Keratinocyte (primary cell): ENCODE results near the gene BSG. TPM values are rescaled to one million over a fixed set of nuclear protein-coding genes. Genes with fewer than 3 reads are reported as not detected.

ENCODE experiments used
- DNase-seq: peaks from one replicate; pipeline ENCODE4 v3.0.0-alpha.2; 2011; ENCODE audit warnings: low read depth, missing footprints, low spot score
- FAIRE-seq: peaks from 2 replicates; lab custom pipeline; 2011; peaks lifted over from hg19 to GRCh38; lab: Jason Lieb, UNC
- H2AFZ ChIP-seq: 2 replicates; pipeline ENCODE4 v1.6.0; 2012; ENCODE audit warnings: low read length, control low read depth, inconsistent platforms; ENCODE audit not compliant: control insufficient read depth
- H3K27ac ChIP-seq: 2 replicates; pipeline ENCODE4 v1.5.1; 2011; ENCODE audit warnings: low read length; ENCODE audit not compliant: control insufficient read depth, insufficient read depth
- H3K27me3 ChIP-seq: 3 replicates; pipeline ENCODE4 v1.6.0; 2011; ENCODE audit warnings: low read length; ENCODE audit not compliant: control insufficient read depth, insufficient read depth; ENCODE audit errors: extremely low read depth
- H3K36me3 ChIP-seq, 2 experiments: 2 replicates in 1 of 2; 3 replicates in 1 of 2; pipeline ENCODE4 v1.5.1; 2011; ENCODE audit warnings: low read length in 2 of 2, mild to moderate bottlenecking in 1 of 2; ENCODE audit not compliant: control insufficient read depth in 2 of 2, insufficient read depth in 2 of 2; ENCODE audit errors: extremely low read depth in 1 of 2
- H3K4me1 ChIP-seq: 3 replicates; pipeline ENCODE4 v1.5.1; 2011; ENCODE audit warnings: low read length; ENCODE audit not compliant: control insufficient read depth, insufficient read depth; ENCODE audit errors: extremely low read depth
- H3K4me2 ChIP-seq: 3 replicates; pipeline ENCODE4 v1.6.0; 2011; ENCODE audit warnings: low read depth, low read length; ENCODE audit not compliant: control insufficient read depth, insufficient read depth; ENCODE audit errors: extremely low read depth
- H3K4me3 ChIP-seq, 3 experiments: fragments of 200-600 bp in 1 of 3; sonication (generic) in 1 of 3; 2 replicates in 2 of 3; 3 replicates in 1 of 3; pipeline ENCODE4 v1.5.1; 2011 to 2016; ENCODE audit warnings: low read length in 3 of 3, mild to moderate bottlenecking in 3 of 3, control low read depth in 2 of 3, inconsistent platforms in 1 of 3, low read depth in 1 of 3, mixed read lengths in 1 of 3, mixed run types in 1 of 3, moderate library complexity in 1 of 3; ENCODE audit not compliant: control insufficient read depth in 2 of 3, insufficient read depth in 2 of 3; ENCODE audit errors: extremely low read depth in 1 of 3
- H3K79me2 ChIP-seq: 2 replicates; pipeline ENCODE4 v1.6.0; 2012; ENCODE audit warnings: low read length; ENCODE audit not compliant: control insufficient read depth, insufficient read depth
- H3K9ac ChIP-seq: 3 replicates; pipeline ENCODE4 v1.6.0; 2011; ENCODE audit warnings: low read length; ENCODE audit not compliant: control insufficient read depth, insufficient read depth; ENCODE audit errors: extremely low read depth
- H3K9me1 ChIP-seq: 3 replicates; pipeline ENCODE4 v1.6.0; 2011; ENCODE audit warnings: low read length; ENCODE audit not compliant: control insufficient read depth, insufficient read depth; ENCODE audit errors: extremely low read depth
- H3K9me3 ChIP-seq: 2 replicates; pipeline ENCODE4 v1.5.1; 2012; ENCODE audit warnings: low read depth, low read length; ENCODE audit not compliant: control insufficient read depth
- H4K20me1 ChIP-seq: 3 replicates; pipeline ENCODE4 v1.6.0; 2011; ENCODE audit warnings: low read length; ENCODE audit not compliant: control insufficient read depth, insufficient read depth; ENCODE audit errors: extremely low read depth
- CTCF ChIP-seq, 3 experiments: IDR thresholded peaks in 1 of 3; conservative IDR thresholded peaks in 1 of 3; optimal IDR thresholded peaks in 1 of 3; 2 replicates in 2 of 3; 3 replicates in 1 of 3; pipeline versions ENCODE3 to v1.5.1; 2011; ENCODE audit warnings: low read length in 3 of 3, mild to moderate bottlenecking in 3 of 3, moderate library complexity in 2 of 3, control low read depth in 1 of 3, inconsistent platforms in 1 of 3; ENCODE audit not compliant: insufficient read depth in 2 of 3; ENCODE audit errors: extremely low read depth in 1 of 3
- EZH2 ChIP-seq: IDR thresholded peaks from one replicate; pipeline ENCODE4 v1.6.1; 2012; ENCODE audit warnings: inconsistent platforms, mild to moderate bottlenecking, low read length, moderate library complexity
- dilution Hi-C: fragments of 300-500 bp; cut with MboI; formaldehyde crosslinking; loops from one replicate; pipeline ENCODE4 v1.7.0; 2020; ENCODE audit warnings: low sequenced_read_pairs; ENCODE audit not compliant: extremely low pct_ligation_motif_present
- polyA plus RNA-seq, 5 experiments: library from polyadenylated mRNA; depleted of rRNA in 3 of 5; stranded (reverse) in 3 of 5; stranded (forward) in 1 of 5; unstranded in 1 of 5; fragments of >200 nt; gene quantifications; 1 replicate in 1 of 5; 2 replicates in 3 of 5; 3 replicates in 1 of 5; pipeline versions ENCODE4 v1.2.1 to v1.2.3, GENCODE V29; 2011 to 2012; ENCODE audit warnings: missing spikeins in 2 of 5, low read depth in 1 of 5, low replicate concordance in 1 of 5

The BSG gene
- polyA plus RNA-seq, 1 donor (not counting 4 experiments of a cell fraction or from before 2014, with no cell fraction given): 388 TPM

GRCh38 chr19:609004-609346 lies 36.6 kb downstream of the BSG start:
- no peaks in the 10 kb centered on the region for H3K27me3 ChIP-seq
- H3K9ac ChIP-seq: no peak overlapping the region
- no peaks in the 10 kb centered on the region for H3K9me3 ChIP-seq
- H2AFZ ChIP-seq: no peak overlapping the region
- peaks cover 3% of the 10 kb centered on the region for H4K20me1 ChIP-seq
- no peaks in the 10 kb centered on the region for H3K36me3 ChIP-seq
- no peaks in the 10 kb centered on the region for H3K79me2 ChIP-seq
- dilution Hi-C loops: no loop called here
- H3K9me1 ChIP-seq: no peaks in the 10 kb centered on the region
- no peak overlapping the region for H3K4me2 ChIP-seq
- FAIRE-seq (no peak), DNase-seq (no peak)
- H3K4me3 ChIP-seq: no peak overlapping the region
- no peak overlapping the region for H3K27ac ChIP-seq
- TF ChIP-seq EZH2: no peak
- TF ChIP-seq CTCF (optimal IDR thresholded peaks at IDR 0.05 in 1 of 3, IDR thresholded peaks at IDR 0.05 in 1 of 3, conservative IDR thresholded peaks at IDR 0.05 in 1 of 3; ENCODE audit: extremely low read depth in 1 of 3, insufficient read depth in 2 of 3, low read length in 3 of 3): no peak
- H3K4me1 ChIP-seq: peaks cover 18% of the 10 kb centered on the region

- FAIRE-seq (no peak), DNase-seq (no peak)
- H3K4me1 ChIP-seq: peaks cover 18% of the 10 kb centered on the region
- H3K36me3 ChIP-seq: peaks cover 0 to 2% of the 10 kb centered on the region in 2 experiments
- H2AFZ ChIP-seq: peak overlapping the region; percentile 0
- no peaks in the 10 kb centered on the region for H3K79me2 ChIP-seq
- H3K27ac ChIP-seq: no peak overlapping the region
- no peak overlapping the region for H3K4me3 ChIP-seq
- TF ChIP-seq CTCF (optimal IDR thresholded peaks at IDR 0.05 in 1 of 3, IDR thresholded peaks at IDR 0.05 in 1 of 3, conservative IDR thresholded peaks at IDR 0.05 in 1 of 3; ENCODE audit: extremely low read depth in 1 of 3, insufficient read depth in 2 of 3, low read length in 3 of 3) (no peak), EZH2 (no peak)
- H3K4me2 ChIP-seq: peak overlapping the region; percentile 15
- H4K20me1 ChIP-seq: peaks cover 6% of the 10 kb centered on the region
- no peaks in the 10 kb centered on the region for H3K9me3 ChIP-seq
- H3K27me3 ChIP-seq: no peaks in the 10 kb centered on the region
- dilution Hi-C loops: no loop called here
- peak overlapping the region; percentile 64 for H3K9ac ChIP-seq
- no peaks in the 10 kb centered on the region for H3K9me1 ChIP-seq
Measured at GRCh38 chr19:610071-610800, 37.8 kb downstream of the BSG start.
